WI38 (cell line): ENCODE measurements around the gene PES1.
A peak's percentile ranks its signal among the peaks of the same experiment; 100 is the strongest.

Source experiments
- H3K4me3 ChIP-seq: 2 replicates; pipeline ENCODE4 v1.5.1; 2011; ENCODE audit warnings: low read depth, mild to moderate bottlenecking, control low read depth, low read length
- TF ChIP-seq, protein P1 (sequence below): IDR thresholded peaks from 2 replicates; pipeline ENCODE4 v1.5.1; 2012; ENCODE audit warnings: low read depth, mild to moderate bottlenecking, control low read depth, low read length

PES1 gene

DNA sequence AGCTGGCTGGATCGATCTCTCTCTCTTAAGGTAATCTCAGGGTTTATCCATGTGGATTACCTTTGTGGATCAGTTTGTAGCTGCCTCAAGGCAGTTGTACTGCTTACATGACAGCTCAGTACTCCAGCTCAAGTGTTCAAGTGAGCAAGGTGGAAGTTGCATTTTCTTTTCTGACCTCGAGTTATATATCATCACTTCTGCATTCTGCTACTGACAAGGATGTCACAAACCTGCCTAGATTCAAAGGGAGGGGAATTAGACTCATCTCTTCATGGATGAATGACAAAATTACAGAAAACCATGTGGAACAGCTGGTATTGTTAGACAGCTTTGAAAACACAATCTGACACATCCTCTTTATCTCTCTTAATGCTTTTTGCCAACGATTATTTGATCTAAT lies 9.2 kb upstream of the PES1 start:
- H3K4me3 ChIP-seq, result no peak overlapping the region
- TF ChIP-seq, protein P1, sequence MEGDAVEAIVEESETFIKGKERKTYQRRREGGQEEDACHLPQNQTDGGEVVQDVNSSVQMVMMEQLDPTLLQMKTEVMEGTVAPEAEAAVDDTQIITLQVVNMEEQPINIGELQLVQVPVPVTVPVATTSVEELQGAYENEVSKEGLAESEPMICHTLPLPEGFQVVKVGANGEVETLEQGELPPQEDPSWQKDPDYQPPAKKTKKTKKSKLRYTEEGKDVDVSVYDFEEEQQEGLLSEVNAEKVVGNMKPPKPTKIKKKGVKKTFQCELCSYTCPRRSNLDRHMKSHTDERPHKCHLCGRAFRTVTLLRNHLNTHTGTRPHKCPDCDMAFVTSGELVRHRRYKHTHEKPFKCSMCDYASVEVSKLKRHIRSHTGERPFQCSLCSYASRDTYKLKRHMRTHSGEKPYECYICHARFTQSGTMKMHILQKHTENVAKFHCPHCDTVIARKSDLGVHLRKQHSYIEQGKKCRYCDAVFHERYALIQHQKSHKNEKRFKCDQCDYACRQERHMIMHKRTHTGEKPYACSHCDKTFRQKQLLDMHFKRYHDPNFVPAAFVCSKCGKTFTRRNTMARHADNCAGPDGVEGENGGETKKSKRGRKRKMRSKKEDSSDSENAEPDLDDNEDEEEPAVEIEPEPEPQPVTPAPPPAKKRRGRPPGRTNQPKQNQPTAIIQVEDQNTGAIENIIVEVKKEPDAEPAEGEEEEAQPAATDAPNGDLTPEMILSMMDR, result no peak

DNA sequence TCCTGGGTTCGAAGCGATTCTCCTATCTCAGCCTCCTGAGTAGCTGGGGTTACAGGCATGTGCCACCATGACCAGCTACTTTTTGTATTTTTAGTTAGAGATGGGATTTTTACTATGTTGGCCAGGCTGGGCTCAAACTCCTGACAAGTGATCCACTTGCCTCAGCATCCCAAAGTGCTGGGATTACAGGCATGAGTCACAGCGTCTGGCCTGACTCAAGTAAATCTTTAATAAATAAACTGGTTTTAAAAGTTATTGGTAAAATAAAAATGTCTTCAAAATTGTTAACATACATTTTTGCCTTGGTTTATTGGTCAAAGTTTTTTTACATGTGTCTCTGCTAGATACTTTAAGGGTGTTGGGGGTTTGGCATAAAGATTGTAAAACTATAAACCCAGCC lies 7.3 kb upstream of the PES1 start:
- TF ChIP-seq, protein P1, result no peak
- H3K4me3 ChIP-seq, result no peak overlapping the region

- H3K4me3 ChIP-seq, result no peak overlapping the region
Measured at GRCh38 chr22:30596886-30597285, 5.2 kb upstream of the PES1 start.

DNA sequence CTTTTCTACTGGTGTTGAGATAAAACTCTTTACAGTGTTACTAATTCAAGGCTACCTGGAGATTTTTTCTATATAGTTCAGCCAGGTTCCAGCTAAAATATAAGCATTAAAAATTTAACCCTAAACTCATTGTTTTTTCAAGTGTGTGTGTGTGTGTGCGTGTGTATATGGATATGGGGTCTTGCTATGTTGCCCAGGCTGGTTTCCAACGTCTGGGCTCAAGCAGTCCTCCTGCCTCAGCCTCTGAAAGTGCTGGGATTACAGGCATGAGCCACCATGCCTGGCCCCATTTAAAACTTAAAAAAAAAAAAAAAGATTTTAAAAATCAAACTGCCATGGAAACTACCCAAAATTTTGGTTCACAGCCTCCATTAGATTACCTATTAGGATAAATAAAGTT lies 4.5 kb upstream of the PES1 start:
- TF ChIP-seq, protein P1, result no peak
- no peak overlapping the region for H3K4me3 ChIP-seq

More at GRCh38 chr22:30596886-30597285, 5.2 kb upstream of the PES1 start:
- TF ChIP-seq, protein P1, result no peak

DNA sequence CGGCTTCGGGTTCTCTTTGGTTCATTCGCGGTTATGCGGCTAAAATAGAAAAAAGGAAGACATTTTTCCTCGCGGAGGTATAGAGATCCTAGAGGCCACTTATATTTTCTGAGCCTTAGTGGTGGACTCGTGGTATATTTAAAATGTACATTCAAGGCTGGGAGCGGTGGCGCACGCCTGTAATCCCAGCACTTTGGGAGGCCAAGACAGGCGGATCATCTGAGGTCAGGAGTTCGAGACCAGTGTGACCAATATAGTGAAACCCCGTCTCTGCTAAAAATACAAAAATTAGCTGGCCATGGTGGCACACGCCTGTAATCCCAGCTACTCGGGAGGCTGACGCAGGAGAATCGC lies 627 bp upstream of the PES1 start:
- 0 out of 2 replicates have a peak overlapping the region, but pooled peaks have one; percentile 17 for H3K4me3 ChIP-seq

GRCh38 chr22:30591191-30591587 lies 521 bp downstream of the PES1 start:
- H3K4me3 ChIP-seq, result peak overlapping the region; percentile 99
- TF ChIP-seq, protein P1, result no peak

GRCh38 chr22:30586414-30586813 lies 5.3 kb downstream of the PES1 start:
- H3K4me3 ChIP-seq, result no peak overlapping the region
- TF ChIP-seq, protein P1, result no peak

DNA sequence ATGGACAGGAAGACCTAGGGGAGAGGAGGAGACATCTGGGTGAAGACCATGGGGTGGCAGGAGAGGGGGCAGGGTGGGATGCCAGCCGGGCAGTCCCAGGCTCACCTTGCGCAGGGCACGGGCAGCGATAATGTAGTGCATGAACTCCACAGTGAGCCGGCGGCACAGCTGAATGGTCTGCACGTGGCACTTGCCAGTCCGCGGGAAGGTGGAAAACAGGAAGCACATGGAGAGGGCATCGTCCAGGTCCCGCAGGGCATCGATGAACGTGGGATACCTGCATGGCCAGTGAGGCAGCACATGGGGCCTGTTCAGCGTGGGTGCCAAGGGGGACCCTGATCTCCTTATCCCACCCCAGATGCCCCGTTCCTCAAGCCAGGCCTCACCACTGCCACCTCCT lies 7.3 kb downstream of the PES1 start:
- no peak overlapping the region for H3K4me3 ChIP-seq
- TF ChIP-seq, protein P1, result no peak
